Limb (tissue), 2 donors: ENCODE data around the gene PPP2R3C.
"Not testable (repeated sequence)": the region's sequence is repeated elsewhere in the genome, so short reads cannot be mapped to it uniquely, and the experiment has no call there.

Source experiments
- DNase-seq, 2 donors: peaks; one replicate each; pipeline ENCODE4 v3.0.0-alpha.2; 2016; ENCODE audit errors: extremely low spot score in 2 of 2

Gene PPP2R3C

GRCh38 chr14:35133542-35134328 is 11.9 kb upstream of the PPP2R3C start:
- DNase-seq: no peak

- DNase-seq: no peak
These were observed 2.3 kb upstream of the PPP2R3C start for GRCh38 chr14:35124127-35124526.

GRCh38 chr14:35123388-35123703 is 1.6 kb upstream of the PPP2R3C start:
- DNase-seq: no peak

GRCh38 chr14:35122696-35123387 is 1.1 kb upstream of the PPP2R3C start:
- DNase-seq: peak in 1 of 2 donors; percentile 34

GRCh38 chr14:35121026-35121886 is 534 bp downstream of the PPP2R3C start:
- DNase-seq: peak; percentile 34 to 88

- DNase-seq: no peak
These were observed 4.7 kb downstream of the PPP2R3C start for GRCh38 chr14:35117112-35117511.

GRCh38 chr14:35116242-35116641 is 5.5 kb downstream of the PPP2R3C start:
- DNase-seq: no peak

GRCh38 chr14:35114036-35114435 is 7.8 kb downstream of the PPP2R3C start:
- no peak for DNase-seq

GRCh38 chr14:35113308-35113950 is 8.4 kb downstream of the PPP2R3C start:
- no peak for DNase-seq

GRCh38 chr14:35112641-35113040 is 9.1 kb downstream of the PPP2R3C start:
- DNase-seq: no peak

GRCh38 chr14:35107866-35108265 is 13.9 kb downstream of the PPP2R3C start:
- no peak for DNase-seq

GRCh38 chr14:35094645-35095044 is 27.1 kb downstream of the PPP2R3C start:
- not testable (repeated sequence) for DNase-seq

- no peak for DNase-seq
These were observed 33.3 kb downstream of the PPP2R3C start for GRCh38 chr14:35088514-35088913.

- DNase-seq: no peak
These were observed 36.3 kb downstream of the PPP2R3C start for GRCh38 chr14:35085441-35085840.

- DNase-seq: no peak
These were observed 38.1 kb downstream of the PPP2R3C start for GRCh38 chr14:35083530-35084150.

- DNase-seq: no peak
These were observed 42.0 kb downstream of the PPP2R3C start for GRCh38 chr14:35079742-35080141.

- no peak for DNase-seq
These were observed 43.7 kb downstream of the PPP2R3C start for GRCh38 chr14:35078082-35078481.

GRCh38 chr14:35073486-35073885 is 48.3 kb downstream of the PPP2R3C start:
- DNase-seq: no peak

GRCh38 chr14:35072226-35072625 is 49.6 kb downstream of the PPP2R3C start:
- DNase-seq: no peak

- DNase-seq: no peak
These were observed 53.4 kb downstream of the PPP2R3C start for GRCh38 chr14:35068238-35069012.
